ENCODE data around the gene CREBBP. TPM values are rescaled to one million over a fixed set of nuclear protein-coding genes. Genes with fewer than 3 reads are reported as not detected.
A peak's percentile ranks its signal among the peaks of the same experiment; 100 is the strongest.
"Not testable (repeated sequence)": the region's sequence is repeated elsewhere in the genome, so short reads cannot be mapped to it uniquely, and the experiment has no call there.

The CREBBP gene
- 100 to 1,000 TPM in 1 of 4 donors, 10 to 100 TPM in 3; 38.9 to 105 (median 51.8) TPM for total RNA-seq

GRCh38 chr16:3880623-3881498 lies at the start of gene CREBBP:
TSS of gene CREBBP (minus strand) at chr16:3880713. CDS start at chr16:3879916, 797 bp downstream.
- DNase-seq (ENCODE audit: low spot score) (peak; percentile 61), ATAC-seq (ENCODE audit: low FRiP score) (peak; percentile 88)
- TF ChIP-seq CTCF (IDR thresholded peaks at IDR 0.05), result no peak

GRCh38 chr16:3927147-3927546 lies 46.6 kb upstream of the CREBBP start:
- not testable (repeated sequence) for ATAC-seq (ENCODE audit: low FRiP score)

GRCh38 chr16:3924763-3925162 lies 44.2 kb upstream of the CREBBP start:
- no peak for TF ChIP-seq CTCF (IDR thresholded peaks at IDR 0.05)

More at GRCh38 chr16:3927147-3927546, 46.6 kb upstream of the CREBBP start:
- not testable (repeated sequence) for DNase-seq (ENCODE audit: low spot score)

GRCh38 chr16:3922241-3922640 lies 41.7 kb upstream of the CREBBP start:
- DNase-seq (ENCODE audit: low spot score) (no peak), ATAC-seq (ENCODE audit: low FRiP score) (no peak)
- TF ChIP-seq CTCF (IDR thresholded peaks at IDR 0.05), result no peak

More at GRCh38 chr16:3924763-3925162, 44.2 kb upstream of the CREBBP start:
- ATAC-seq (ENCODE audit: low FRiP score) (no peak), DNase-seq (ENCODE audit: low spot score) (no peak)

- TF ChIP-seq CTCF (IDR thresholded peaks at IDR 0.05), result no peak
- ATAC-seq (ENCODE audit: low FRiP score), result no peak
- DNase-seq (ENCODE audit: low spot score), result no peak
Observed at GRCh38 chr16:3920206-3920605, 39.7 kb upstream of the CREBBP start.

- DNase-seq (ENCODE audit: low spot score), result no peak
- no peak for ATAC-seq (ENCODE audit: low FRiP score)
- no peak for TF ChIP-seq CTCF (IDR thresholded peaks at IDR 0.05)
Observed at GRCh38 chr16:3919413-3919812, 38.9 kb upstream of the CREBBP start.

DNA sequence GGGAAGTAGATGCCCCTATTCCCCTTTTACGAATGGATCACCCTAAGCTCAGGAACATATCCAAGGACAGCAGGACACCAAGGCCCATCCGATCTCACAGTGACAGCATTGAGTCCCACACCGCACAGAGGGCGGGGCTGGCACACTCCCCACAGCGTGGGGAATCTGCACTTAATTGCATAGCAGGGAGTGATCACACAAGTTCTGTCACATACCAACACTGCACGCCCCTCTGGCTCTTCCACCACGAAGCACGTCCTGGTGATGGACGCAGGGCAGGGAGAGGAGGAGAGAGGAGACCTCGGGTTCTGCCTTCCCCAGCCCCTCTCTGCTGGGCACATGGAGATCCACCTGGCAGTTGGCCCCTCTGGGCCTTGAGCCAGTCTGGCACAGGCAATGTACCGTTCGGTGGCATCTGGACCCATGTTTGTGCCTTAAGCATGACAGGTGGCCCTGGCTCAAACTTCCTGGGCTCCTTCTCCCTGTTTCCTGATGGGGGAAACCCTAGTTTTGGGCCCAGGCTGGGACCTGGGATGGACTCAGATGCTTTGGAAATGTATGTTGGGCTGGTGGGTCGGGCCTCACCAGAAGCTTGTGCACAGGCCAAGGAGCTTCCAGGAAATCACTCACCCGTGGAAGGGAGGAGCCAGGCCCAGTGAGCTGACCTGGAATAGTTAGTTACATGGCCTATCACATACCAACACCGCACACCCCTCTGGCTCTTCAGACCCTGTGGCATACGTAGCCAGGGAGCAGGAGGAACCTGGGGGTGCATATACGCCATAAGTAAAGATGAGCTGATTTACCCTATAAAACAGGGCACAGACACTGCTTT lies 35.1 kb upstream of the CREBBP start:
- TF ChIP-seq CTCF (IDR thresholded peaks at IDR 0.05), result no peak
- DNase-seq (ENCODE audit: low spot score), result no peak
- no peak for ATAC-seq (ENCODE audit: low FRiP score)

Measured in omental fat pad (tissue), 4 donors.